Bronchial epithelial cell (primary cell): ENCODE results near the gene POLR2I. TPM values are rescaled to one million over a fixed set of nuclear protein-coding genes. Genes with fewer than 3 reads are reported as not detected.

Experiments used
- DNase-seq: peaks from one replicate; pipeline ENCODE4 v3.0.0-alpha.2; 2010; ENCODE audit warnings: low read depth
- FAIRE-seq: peaks from 2 replicates; lab custom pipeline; 2011; peaks lifted over from hg19 to GRCh38; lab: Jason Lieb, UNC
- H3K27me3 ChIP-seq: 2 replicates; pipeline ENCODE4 v1.5.1; 2011; ENCODE audit warnings: low read length; ENCODE audit not compliant: control insufficient read depth, insufficient read depth
- H3K36me3 ChIP-seq: 2 replicates; pipeline ENCODE4 v1.5.1; 2011; ENCODE audit warnings: low read length; ENCODE audit not compliant: control insufficient read depth, insufficient read depth
- H3K4me3 ChIP-seq: 2 replicates; pipeline ENCODE4 v1.5.1; 2011; ENCODE audit warnings: mild to moderate bottlenecking, low read depth, low read length, control low read depth
- CTCF ChIP-seq: IDR thresholded peaks from 2 replicates; pipeline ENCODE4 v1.5.1; 2011; ENCODE audit warnings: mild to moderate bottlenecking, moderate library complexity, low read length, control low read depth, inconsistent platforms; ENCODE audit not compliant: insufficient read depth, severe bottlenecking
- total RNA-seq: library from RNA; depleted of rRNA; stranded (reverse); fragments of >200 nt; gene quantifications from 2 replicates; pipeline ENCODE4 v1.2.1, GENCODE V29; 2014

POLR2I gene
- total RNA-seq, 1 donor from 2014 or later, result 68.2 TPM

DNA sequence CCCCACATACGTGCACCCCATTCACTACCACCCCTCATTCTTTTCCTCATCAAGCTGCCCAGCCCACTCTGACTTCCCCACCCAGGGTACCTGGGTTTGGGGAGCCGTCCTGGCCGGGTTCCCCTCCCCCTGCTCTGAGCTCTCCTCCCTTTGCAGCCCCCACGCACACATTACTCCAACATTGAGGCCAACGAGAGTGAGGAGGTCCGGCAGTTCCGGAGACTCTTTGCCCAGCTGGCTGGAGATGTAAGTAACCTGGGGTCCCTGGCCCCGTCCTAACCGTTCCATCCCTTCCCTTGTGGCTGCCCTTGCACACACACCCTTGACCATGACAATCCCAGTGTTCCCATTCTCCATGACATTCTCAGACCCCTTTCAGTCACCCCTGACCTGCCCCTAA, 27.8 kb upstream of the POLR2I start:
- TF ChIP-seq CTCF, result no peak
- Histone ChIP-seq H3K27me3 (no peaks in the 10 kb centered on the region), H3K4me3 (no peak overlapping the region), H3K36me3 (peaks cover 40% of the 10 kb centered on the region)
- no peak for FAIRE-seq
- no peak for DNase-seq

DNA sequence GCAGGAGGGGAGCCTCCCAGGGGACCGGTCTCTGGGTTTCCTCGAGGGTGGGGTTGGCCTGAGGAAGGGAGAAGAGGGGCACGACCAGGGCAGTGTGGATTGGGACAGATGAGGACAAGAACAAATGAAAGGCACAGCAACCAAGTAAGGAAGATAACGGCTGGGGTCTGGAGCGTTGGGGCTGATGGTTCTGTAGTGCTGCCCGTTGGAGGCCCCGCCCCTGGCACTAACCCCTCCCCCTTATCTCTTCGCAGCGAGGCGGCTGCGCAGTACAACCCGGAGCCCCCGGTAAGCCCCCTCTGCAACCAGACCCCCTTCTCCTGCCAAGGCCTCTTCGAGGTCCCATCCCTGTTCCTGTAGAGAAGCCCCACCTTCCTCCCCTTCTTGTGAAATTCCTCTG, 27.4 kb upstream of the POLR2I start:
- H3K36me3 ChIP-seq, result peaks cover 37% of the 10 kb centered on the region

GRCh38 chr19:36141039-36141927, 26.6 kb upstream of the POLR2I start:
- Histone ChIP-seq H3K4me3 (peak overlapping the region; percentile 98), H3K36me3 (peaks cover 32% of the 10 kb centered on the region), H3K27me3 (no peaks in the 10 kb centered on the region)
- DNase-seq (peak; percentile 83), FAIRE-seq (no peak)
- TF ChIP-seq CTCF, result no peak

More for the DNA sequence above, 27.4 kb upstream of the POLR2I start:
- no peak for FAIRE-seq
- H3K27me3 ChIP-seq, result no peaks in the 10 kb centered on the region
- TF ChIP-seq CTCF, result no peak
- H3K4me3 ChIP-seq, result no peak overlapping the region
- no peak for DNase-seq

DNA sequence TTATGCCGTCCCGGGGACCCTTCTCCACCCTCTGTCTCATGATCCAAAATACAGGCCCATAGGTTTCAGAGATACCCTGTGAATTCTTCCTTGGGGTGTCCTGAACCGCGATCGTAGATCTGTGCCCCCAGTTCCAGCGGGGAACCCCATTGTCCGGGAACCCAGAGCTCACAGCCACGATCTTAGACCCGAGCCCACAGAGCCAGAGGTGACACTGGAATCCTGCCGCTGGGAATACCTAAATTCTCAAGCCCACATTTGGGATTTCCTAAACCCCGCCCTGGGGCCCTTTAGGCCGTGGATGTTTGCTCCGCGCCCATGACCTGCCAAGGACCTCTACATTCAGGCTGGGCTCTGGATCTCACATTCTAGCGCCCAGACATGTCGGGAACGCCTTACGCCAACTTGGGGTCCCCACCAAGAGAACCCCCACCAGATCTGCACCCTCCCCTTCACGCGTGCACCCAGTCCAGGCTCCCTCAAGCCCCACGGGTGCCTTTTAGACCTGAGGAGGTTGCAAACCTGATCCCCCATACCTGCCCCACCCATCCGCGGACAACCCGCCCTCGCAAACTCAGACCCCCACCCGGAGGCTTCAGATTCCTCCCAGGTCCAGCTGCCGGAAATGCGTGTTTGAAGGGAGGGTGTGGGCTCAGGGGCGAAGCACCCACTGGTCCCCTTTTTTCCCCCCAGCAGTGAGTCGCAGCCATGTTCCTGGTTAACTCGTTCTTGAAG, 25.8 kb upstream of the POLR2I start:
- DNase-seq (peak; percentile 51), FAIRE-seq (no peak)
- H3K27me3 ChIP-seq, result no peaks in the 10 kb centered on the region
- peak overlapping the region; percentile 98 for H3K4me3 ChIP-seq
- no peak for TF ChIP-seq CTCF
- peaks cover 24% of the 10 kb centered on the region for H3K36me3 ChIP-seq

DNA sequence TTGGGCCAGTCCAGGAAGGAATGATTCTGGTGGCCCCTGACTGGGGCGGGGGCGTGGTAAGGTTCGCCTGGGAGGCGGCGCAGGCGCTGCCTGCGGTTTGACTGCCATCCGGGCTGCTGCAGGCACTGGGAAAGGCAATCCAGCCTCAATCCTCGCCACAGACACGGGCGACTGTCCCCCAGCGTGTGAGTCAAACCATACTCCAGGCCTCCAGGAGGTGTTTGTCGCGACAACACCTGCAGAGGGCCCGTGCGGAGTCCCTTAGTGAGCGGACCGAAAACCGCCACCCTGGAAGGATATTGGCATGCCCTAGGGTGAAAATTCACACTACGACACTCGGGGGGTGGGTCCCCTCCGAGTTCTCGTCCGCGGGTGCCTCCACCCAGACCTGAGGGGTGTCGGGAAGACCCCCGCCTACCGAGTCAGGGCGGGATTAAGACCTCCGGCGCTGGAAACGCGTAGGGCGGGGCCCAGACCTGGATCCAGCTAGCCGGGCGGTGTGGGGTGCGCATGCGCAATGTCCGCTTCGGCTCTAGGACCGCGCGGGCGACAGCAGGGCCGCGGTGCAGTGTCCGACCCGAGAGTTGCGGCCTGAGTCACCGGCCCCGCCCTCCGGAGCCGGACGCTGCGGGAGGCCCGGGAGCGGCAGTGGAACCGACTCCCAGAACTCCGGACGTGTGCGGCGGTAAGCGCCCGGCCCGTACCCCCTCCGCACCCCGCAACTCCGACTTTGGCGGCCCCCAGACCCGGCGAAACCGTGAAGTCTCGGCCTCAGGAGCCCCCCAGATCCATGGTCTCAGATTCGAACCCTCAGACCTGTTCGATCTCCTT, 25.0 kb upstream of the POLR2I start, which contains the start of gene CAPNS1:
CAPNS1 (plus strand) TSS at position 594 of the 831 bp plus-strand sequence. CDS start 946 bp downstream, outside the sequence.
- DNase-seq (peak; percentile 88), FAIRE-seq (no peak)
- Histone ChIP-seq H3K27me3 (no peaks in the 10 kb centered on the region), H3K4me3 (peak within 1 kb of the TSS; percentile 98), H3K36me3 (peaks cover 21% of the 10 kb centered on the region)
- TF ChIP-seq CTCF, result peak; percentile 11
